OCI-LY1 (cell line): Measurements from ENCODE around the gene SAMD14.

Experiments used
- EZH2 ChIP-seq: fragments of 200-600 bp; sonication (generic), shearing (Covaris generic); IDR thresholded peaks from 2 replicates; pipeline ENCODE4 v1.8.0; 2017; ENCODE audit warnings: borderline replicate concordance, mixed run types, mild to moderate bottlenecking, antibody characterized with exemption, low read length, moderate library complexity, mixed read lengths
- TF ChIP-seq, protein P1 (sequence below): fragments of 200-600 bp; sonication (generic), shearing (Covaris generic); IDR thresholded peaks from 2 replicates; pipeline ENCODE4 v1.5.1; 2017; ENCODE audit warnings: mild to moderate bottlenecking, antibody characterized with exemption, low read length, moderate library complexity, mixed read lengths

DNA sequence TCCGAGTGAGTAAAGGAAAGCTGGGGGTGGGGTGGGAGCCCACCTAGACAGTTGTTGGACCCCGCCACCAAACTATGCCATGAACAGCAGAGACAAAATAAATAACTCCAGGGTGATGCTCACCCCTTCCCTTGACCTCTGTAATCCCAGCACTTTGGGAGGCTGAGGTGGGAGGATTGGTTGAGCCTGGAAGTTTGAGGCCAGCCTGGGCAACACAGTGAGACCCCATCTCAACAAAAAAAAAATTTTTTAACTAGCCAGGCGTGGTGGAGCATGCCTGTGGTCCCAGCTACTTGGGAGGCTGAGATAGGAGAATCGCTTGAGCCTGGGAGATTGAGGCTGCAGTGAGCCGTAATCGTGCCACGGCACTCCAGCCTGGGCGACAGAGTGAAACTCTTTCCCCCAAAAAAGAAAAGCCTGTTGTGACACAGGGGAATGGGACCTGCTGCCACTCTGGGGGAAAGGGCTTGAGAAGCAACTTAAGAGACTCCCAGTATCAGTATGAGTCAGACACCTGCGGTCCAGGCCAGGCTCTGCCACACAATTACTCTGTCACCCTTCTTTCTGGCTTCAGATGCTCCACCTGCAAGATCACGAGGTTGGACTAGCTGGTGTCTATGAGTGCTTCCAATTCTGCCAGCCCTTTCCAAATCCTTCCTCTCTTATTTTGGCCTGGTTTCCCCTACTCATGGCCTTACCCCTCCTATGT is 40.9 kb upstream of the SAMD14 start:
- TF ChIP-seq EZH2, result no peak
- TF ChIP-seq, protein P1, sequence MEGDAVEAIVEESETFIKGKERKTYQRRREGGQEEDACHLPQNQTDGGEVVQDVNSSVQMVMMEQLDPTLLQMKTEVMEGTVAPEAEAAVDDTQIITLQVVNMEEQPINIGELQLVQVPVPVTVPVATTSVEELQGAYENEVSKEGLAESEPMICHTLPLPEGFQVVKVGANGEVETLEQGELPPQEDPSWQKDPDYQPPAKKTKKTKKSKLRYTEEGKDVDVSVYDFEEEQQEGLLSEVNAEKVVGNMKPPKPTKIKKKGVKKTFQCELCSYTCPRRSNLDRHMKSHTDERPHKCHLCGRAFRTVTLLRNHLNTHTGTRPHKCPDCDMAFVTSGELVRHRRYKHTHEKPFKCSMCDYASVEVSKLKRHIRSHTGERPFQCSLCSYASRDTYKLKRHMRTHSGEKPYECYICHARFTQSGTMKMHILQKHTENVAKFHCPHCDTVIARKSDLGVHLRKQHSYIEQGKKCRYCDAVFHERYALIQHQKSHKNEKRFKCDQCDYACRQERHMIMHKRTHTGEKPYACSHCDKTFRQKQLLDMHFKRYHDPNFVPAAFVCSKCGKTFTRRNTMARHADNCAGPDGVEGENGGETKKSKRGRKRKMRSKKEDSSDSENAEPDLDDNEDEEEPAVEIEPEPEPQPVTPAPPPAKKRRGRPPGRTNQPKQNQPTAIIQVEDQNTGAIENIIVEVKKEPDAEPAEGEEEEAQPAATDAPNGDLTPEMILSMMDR, result no peak
